Measurements from ENCODE around the gene SLC35G4. TPM values are rescaled to one million over a fixed set of nuclear protein-coding genes. Genes with fewer than 3 reads are reported as not detected.

The SLC35G4 gene
- total RNA-seq, 6 experiments from 2014 or later, result not detected

- WGBS (ENCODE audit: insufficient coverage, low coverage, low lambda C conversion rate, missing lambda C conversion rate), result 44% methylated on average over 7 of the region's 9 CpGs
- Histone ChIP-seq H3K36me3 (no peaks in the 10 kb centered on the region), H3K9me3 (no peaks in the 10 kb centered on the region), H3K27me3 (no peaks in the 10 kb centered on the region), H3K4me1 (no peaks in the 10 kb centered on the region), H3K4me3 (no peak overlapping the region), H3K27ac (no peak overlapping the region)
- ATAC-seq, result no peak
- DNase-seq, result no peak
- TF ChIP-seq POLR2A (IDR thresholded peaks at IDR 0.05), result no peak
- TF ChIP-seq, protein P1, sequence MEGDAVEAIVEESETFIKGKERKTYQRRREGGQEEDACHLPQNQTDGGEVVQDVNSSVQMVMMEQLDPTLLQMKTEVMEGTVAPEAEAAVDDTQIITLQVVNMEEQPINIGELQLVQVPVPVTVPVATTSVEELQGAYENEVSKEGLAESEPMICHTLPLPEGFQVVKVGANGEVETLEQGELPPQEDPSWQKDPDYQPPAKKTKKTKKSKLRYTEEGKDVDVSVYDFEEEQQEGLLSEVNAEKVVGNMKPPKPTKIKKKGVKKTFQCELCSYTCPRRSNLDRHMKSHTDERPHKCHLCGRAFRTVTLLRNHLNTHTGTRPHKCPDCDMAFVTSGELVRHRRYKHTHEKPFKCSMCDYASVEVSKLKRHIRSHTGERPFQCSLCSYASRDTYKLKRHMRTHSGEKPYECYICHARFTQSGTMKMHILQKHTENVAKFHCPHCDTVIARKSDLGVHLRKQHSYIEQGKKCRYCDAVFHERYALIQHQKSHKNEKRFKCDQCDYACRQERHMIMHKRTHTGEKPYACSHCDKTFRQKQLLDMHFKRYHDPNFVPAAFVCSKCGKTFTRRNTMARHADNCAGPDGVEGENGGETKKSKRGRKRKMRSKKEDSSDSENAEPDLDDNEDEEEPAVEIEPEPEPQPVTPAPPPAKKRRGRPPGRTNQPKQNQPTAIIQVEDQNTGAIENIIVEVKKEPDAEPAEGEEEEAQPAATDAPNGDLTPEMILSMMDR (IDR thresholded peaks at IDR 0.05), result no peak
- intact Hi-C loops (cut with DNase I), result no loop called here
These were observed 47.8 kb downstream of the SLC35G4 start for GRCh38 chr18:11657152-11657551.

- H3K27ac ChIP-seq, result no peak overlapping the region
- 76% methylated on average over 5 of the region's 8 CpGs for WGBS (ENCODE audit: insufficient coverage, low coverage, low lambda C conversion rate, missing lambda C conversion rate)
- H3K4me3 ChIP-seq, result no peak overlapping the region
- no peak for TF ChIP-seq POLR2A (IDR thresholded peaks at IDR 0.05)
- TF ChIP-seq, protein P1 (IDR thresholded peaks at IDR 0.05), result no peak
- ATAC-seq (no peak), DNase-seq (no peak)
- intact Hi-C loops (cut with DNase I), result no loop called here
- no peaks in the 10 kb centered on the region for H3K27me3 ChIP-seq
- no peaks in the 10 kb centered on the region for H3K36me3 ChIP-seq
- no peaks in the 10 kb centered on the region for H3K4me1 ChIP-seq
- no peaks in the 10 kb centered on the region for H3K9me3 ChIP-seq
These were observed 48.2 kb downstream of the SLC35G4 start for GRCh38 chr18:11657554-11657953.

GRCh38 chr18:11658019-11658418, 48.6 kb downstream of the SLC35G4 start:
- no peaks in the 10 kb centered on the region for H3K27me3 ChIP-seq
- H3K9me3 ChIP-seq, result no peaks in the 10 kb centered on the region
- no peak overlapping the region for H3K4me3 ChIP-seq
- intact Hi-C loops (cut with DNase I), result no loop called here
- no peak overlapping the region for H3K27ac ChIP-seq
- no peaks in the 10 kb centered on the region for H3K36me3 ChIP-seq
- no peak for ATAC-seq
- no peaks in the 10 kb centered on the region for H3K4me1 ChIP-seq
- TF ChIP-seq, protein P1 (IDR thresholded peaks at IDR 0.05), result no peak
- DNase-seq, result no peak
- 75% methylated on average over 5 of the region's 5 CpGs for WGBS (ENCODE audit: insufficient coverage, low coverage, low lambda C conversion rate, missing lambda C conversion rate)

DNA sequence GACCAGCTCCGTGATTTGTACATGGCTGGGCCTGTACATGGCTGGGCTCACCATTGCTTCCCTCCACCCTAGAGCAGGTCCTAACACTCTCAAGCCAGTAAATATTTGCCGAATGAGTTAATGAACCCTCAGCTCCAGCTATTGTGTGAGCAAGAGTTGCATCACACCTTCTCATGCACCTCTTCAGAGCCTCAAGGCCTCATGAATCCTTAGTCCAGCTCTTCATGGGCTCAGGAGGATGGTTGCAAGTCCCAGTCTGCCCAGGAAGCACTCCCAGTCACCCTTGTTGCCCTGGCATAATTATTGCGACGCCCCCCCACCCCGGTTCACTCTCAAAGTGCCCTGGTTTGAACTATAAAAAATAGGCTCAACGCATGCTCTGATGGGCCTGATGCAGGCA, 49.6 kb downstream of the SLC35G4 start:
- Histone ChIP-seq H3K4me1 (no peaks in the 10 kb centered on the region), H3K27ac (no peak overlapping the region), H3K27me3 (no peaks in the 10 kb centered on the region), H3K9me3 (no peaks in the 10 kb centered on the region), H3K36me3 (no peaks in the 10 kb centered on the region), H3K4me3 (no peak overlapping the region)
- ATAC-seq (no peak), DNase-seq (no peak)
- no peak for TF ChIP-seq POLR2A (IDR thresholded peaks at IDR 0.05)
- TF ChIP-seq, protein P1 (IDR thresholded peaks at IDR 0.05), result no peak
- WGBS (ENCODE audit: insufficient coverage, low coverage, low lambda C conversion rate, missing lambda C conversion rate), result 72% methylated on average over 2 of the region's 6 CpGs
- intact Hi-C loops (cut with DNase I), result no loop called here

Small RNA genes within 50 kb of the gene (microRNA-seq; reads per million reads assigned to microRNA genes)
- gene MIR7153, result 0 reads per million in 2 donors

Small RNA genes within 50 kb of the gene (small RNA-seq; reads per million reads assigned to genes)
- gene AP001120.4, result 0 reads per million in 2 experiments

Other genes with a start within 250 kb of the SLC35G4 start
- gene GNAL, start 79.7 kb downstream of the SLC35G4 start, total RNA-seq, result 1 to 10 TPM in 4 of 6 experiments, under 1 TPM in 2; 0.19 to 1.9 (median 1.2) TPM
- 10 to 100 TPM; 13.5 to 22.4 (median 18.2) TPM for gene CHMP1B, start 241.8 kb downstream of the SLC35G4 start, total RNA-seq